Left cardiac atrium (tissue), 4 donors: ENCODE data around the gene CHKA. TPM values are rescaled to one million over a fixed set of nuclear protein-coding genes. Genes with fewer than 3 reads are reported as not detected.
A peak's percentile ranks its signal among the peaks of the same experiment; 100 is the strongest.

Source experiments
- ATAC-seq, 2 donors: fragments of 200-7000 bp; cut with Tn5 transposase; one replicate each; pipeline ENCODE4 v1.9.1; 2020; ENCODE audit warnings: mild to moderate bottlenecking in 2 of 2, moderate library complexity in 2 of 2
- DNase-seq: peaks from one replicate; pipeline ENCODE4 v3.0.0-alpha.2; 2020
- intact Hi-C, 2 donors: fragments of 100-400 bp; cut with DNase I; formaldehyde crosslinking; loops; one replicate each; pipeline versions ENCODE4 v1.14.1 to v1.15.1; 2022 to 2023
- microRNA-seq, 2 donors: library from miRNA; unstranded; fragments of <30 nt; microRNA quantifications; one replicate each; pipeline ENCODE4 v1.2.0, GENCODE V29; 2020
- total RNA-seq, 2 donors: library from RNA; stranded (reverse); fragmentation: NEBNext Ultra II Directional; extraction: Animal tissue kit (Norgen Biotek cat#: 25700); gene quantifications; one replicate each; pipeline ENCODE4 v1.2.1, GENCODE V29; 2021
- donor health status: DM: no; HTN: yes; CAD: no.
- donor health status: DM: no; HTN: yes; CAD: no; lungs with severe emphysema.
- donor health status: DM: yes; HTN: yes; CAD: no.
- donor health status: Dilated cardiomyopathy.

Gene CHKA
- total RNA-seq, 2 donors from 2014 or later, result 7.8 to 11.8 TPM

DNA sequence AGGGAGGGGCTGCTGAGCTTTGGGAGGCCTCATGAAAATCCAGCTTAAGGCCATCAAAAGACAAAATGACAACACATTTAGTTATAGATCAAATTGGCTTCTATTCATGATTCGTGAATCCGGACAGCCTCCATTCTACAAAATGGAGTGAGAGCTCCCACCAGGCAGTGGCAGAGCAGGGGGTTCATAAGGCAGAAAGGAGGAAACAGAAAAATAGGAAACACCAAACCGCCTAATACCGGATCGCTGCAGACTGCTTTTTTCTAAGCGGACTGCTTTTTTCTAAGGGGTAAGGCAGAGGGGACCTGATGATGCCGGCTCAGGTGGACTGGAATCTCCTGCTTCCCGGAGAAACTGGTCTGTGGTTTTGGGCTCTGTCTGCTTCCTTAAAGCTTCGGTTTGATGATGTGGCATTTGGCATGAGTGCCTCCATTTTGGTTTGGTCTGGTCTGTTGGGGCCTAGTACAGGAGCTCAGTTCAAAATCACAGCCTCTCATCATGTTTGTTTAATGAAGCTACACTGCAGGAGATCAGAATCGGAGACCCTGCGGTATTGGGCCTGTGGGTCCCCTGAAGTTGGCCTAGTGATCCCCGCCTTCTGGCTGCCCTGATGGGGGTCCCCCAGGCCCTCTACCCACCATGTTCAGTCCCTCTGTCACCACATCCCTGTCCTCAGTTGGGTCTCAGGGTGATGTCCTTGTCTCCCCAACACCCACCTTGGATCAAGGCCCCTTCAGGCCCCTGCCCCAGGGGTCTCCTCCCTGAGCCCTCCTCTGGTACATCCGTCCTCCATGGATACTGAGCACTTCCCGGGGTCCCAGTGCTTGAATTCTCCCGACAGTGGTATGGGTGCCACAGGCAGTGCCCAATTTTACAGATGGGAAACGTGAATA, 109.9 kb downstream of the CHKA start:
- intact Hi-C loops, result no loop called here
- DNase-seq, result no peak
- no peak for ATAC-seq

GRCh38 chr11:68010090-68011041, 110.8 kb downstream of the CHKA start, which contains the start of gene ALDH3B1:
Gene ALDH3B1 (plus strand): TSS chr11:68010327. CDS start chr11:68015298, 4,971 bp downstream.
- intact Hi-C loops, result no loop called here
- ATAC-seq (peak; percentile 81 to 86), DNase-seq (peak; percentile 93)

DNA sequence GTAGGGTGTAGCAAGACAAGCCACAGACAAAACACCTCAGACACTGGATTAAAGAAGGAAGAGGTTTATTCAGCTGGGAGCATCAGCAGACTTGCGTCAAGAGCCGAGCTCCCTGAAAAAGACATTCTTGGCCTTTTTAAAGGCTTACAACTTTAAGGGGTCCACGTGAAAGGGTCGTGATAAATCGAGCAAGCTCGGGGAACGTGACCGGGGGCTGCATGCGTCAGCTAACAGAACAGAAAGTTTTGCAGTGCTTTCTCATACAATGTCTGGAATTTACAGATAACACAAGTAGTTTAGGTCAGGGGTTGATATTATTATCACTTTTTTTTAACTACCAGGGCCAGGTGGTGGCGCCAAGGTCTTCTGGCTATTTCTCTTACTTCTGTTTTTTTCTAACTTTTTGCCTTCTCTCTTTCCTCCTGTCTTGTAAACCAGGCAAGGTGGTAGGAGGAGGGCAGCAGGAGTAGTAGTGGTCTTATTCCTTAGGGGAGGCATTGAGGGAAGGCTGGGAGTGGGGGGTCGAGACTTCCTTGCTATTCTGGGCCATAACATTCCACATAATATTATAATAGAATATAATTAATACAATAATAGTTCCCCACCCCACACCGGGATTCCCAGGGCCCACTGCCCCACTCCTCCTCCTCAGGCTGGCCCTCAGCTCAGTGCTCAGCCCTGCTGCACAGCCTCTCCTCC, 111.6 kb downstream of the CHKA start:
- ATAC-seq, result no peak
- intact Hi-C loops, result no loop called here
- DNase-seq, result no peak

DNA sequence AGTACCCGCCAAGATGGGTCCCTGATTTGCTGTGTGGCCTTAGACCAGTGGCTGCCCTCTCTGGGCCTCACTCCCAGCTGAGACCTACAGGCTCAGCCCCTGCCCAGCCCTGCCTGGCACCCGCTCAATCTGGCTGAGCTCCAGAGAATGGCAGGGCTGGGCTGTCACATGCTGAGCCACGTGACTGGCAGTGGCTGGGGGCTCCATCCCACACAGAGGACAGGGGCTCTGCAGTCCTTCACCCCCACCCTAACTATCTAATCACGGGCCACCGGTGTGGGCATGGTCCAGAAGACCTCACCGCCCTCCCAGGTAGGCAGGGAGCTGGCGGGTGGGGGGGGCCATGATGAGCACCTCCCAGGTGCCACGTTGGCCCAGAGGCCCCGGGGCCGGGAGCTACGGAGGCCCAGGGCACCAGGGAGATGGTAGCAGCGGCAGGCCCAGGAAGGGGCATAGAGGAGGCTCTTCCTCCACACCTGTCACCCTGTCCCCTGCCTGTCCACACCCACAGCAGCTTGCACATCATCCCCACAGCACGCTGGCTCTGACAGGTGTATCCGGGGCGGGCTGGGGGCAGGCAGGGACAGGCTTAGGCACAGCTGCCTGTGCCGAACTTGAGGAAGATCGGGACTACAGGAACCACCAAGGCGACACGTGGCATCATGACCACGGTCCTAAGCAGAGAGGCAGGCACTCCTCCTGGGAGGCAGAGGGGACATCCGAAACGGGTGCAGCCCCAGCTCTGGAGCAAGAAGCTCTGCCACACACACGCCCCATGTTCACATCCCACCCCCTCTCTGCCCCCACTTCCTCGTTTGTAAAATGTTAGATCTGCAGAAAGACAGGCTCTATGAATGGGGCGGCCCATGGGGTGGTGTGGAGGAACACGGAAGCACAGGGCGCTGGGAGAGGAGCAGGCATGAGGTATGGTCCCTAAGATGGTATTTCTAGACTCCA, 112.5 kb downstream of the CHKA start:
- intact Hi-C loops, result no loop called here
- ATAC-seq (no peak), DNase-seq (no peak)

DNA sequence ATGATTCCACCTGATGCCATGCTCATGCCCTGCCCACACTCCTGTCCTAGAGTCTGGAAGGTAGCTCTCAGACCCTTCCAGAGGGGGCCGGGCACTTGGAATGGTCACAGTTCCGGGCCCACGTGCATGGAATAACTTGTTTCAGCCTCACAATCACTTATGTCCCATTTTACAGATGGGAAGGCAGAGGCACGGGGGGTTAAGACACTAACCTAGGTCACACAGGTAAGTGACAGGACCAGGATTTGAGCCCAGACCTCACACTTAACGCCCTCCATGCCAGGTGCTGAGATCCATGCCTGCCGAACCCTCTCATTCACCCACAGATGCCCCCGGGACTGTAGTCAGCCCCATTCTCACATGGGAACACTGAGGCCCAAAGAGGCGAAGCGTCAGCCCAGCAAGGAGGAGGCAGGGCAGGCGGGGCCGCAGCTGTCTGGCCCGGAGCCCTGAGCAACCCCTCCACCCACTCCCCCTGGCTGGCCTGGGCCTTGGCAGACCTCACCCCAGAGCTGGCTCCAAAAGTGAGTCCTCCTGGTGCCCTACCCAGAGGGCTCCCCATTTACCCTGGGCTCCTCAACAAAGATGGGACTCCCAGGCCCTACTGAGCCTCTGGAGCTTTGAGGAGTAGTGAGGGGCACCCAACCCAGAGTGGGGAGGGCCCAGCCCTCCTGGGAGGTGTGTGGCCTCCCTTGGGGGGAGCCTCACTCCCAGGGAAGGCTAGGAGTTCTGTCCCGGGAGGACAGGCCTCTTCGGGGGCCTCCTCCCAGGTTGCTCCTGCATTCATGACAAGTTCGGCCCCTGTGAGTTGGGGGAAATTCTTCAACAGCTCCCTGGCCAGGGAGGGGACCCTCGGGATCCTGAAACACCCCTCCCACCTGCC, 113.4 kb downstream of the CHKA start:
- DNase-seq, result no peak
- ATAC-seq, result no peak
- intact Hi-C loops, result no loop called here

DNA sequence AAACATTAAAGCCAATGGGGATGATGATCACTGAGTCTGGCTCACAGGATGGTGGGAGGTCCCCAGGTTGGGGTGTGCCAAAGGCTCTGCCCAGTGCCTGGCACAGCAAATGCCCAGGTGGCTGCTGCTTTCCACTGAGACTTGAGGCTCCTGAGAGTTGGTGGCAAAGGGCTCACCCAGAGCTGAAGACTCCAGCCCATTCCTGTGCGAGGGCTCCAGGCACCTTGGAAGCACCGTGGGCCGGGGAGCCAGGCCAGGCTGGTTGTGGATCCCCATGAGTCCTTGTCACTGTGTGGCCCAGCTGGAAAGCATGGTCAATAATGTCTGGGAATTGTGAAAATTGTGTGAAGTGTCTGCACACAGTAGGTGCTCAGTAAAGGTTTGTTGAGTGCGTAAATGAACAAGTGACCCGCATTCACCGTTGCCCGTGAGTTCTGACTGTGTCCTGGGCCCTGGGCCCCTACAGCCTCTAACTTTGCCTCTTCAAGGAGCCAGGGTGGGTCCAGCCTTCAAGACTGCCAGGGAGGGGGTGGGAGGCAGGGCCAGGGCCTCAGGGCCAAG, 114.5 kb downstream of the CHKA start:
- intact Hi-C loops, result no loop called here
- no peak for DNase-seq

GRCh38 chr11:68004551-68005335, 116.4 kb downstream of the CHKA start:
- no peak for DNase-seq
- intact Hi-C loops, result no loop called here
- no peak for ATAC-seq

More for the DNA sequence above, 114.5 kb downstream of the CHKA start:
- no peak for ATAC-seq

DNA sequence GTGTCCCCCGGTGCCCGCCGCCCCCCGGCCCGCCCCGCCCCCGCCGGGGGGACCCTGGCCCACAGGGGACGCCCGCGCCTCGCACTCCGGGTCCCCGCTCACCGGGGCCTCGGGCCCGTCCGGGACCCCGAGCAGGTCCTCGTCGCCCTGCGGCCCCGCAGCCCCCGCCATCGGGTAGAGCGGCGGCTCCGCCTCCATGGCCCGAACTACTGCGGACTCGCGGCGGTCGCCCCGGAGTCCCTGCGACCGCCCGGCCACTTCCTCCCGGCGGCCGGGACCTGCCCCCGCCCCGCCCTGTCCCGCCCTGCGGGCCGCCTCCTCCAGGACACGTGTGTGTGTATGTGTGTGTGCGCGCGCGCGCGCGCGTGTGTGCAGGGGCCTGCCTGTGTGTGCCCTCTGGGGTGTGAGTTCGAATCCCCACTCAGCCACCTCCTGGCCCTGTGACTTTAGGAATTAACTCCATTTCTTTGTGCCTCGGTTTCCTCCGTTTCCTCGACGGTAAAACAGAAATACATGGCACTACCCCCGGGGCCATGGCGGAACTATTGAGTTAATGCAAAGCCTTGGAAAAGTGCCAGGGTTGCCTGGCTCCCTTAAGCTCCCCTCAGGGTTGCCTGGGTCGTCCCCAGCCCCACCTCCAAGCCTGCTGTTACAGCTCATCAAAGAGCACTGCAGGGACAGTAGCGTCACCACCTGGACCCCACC, 117.2 kb downstream of the CHKA start, which contains the start of gene UNC93B1:
UNC93B1 (minus strand) TSS at position 252 of the 705 bp plus-strand sequence; CDS start at position 198, 54 bp downstream.
- intact Hi-C loops, result no loop called here
- DNase-seq, result peak; percentile 93
- ATAC-seq, result peak; percentile 90 to 96

GRCh38 chr11:68002938-68003845, 118.0 kb downstream of the CHKA start:
- no peak for DNase-seq
- ATAC-seq, result peak; percentile 24 to 45
- intact Hi-C loops, result no loop called here

Small RNAs within 50 kb of the gene (microRNA-seq; reads per million reads assigned to microRNA genes)
- gene MIR4691 (0 reads per million in 2 donors), gene MIR6753 (0 reads per million in 2 donors), gene MIR7113 (1.2 to 1.9 reads per million in 2 donors)

Other genes with a start within 250 kb of the CHKA start
- gene UNC93B1, start 117.3 kb downstream of the CHKA start, total RNA-seq, result 10 to 100 TPM; 12.5 to 15.1 TPM
- gene ALDH3B1, start 111.1 kb downstream of the CHKA start, total RNA-seq, result 1 to 10 TPM; 6.2 to 8.9 TPM
- 100 to 1,000 TPM; 304 to 342 TPM for gene NDUFS8, start 90.7 kb downstream of the CHKA start, total RNA-seq
- 10 to 100 TPM; 39.5 to 51.7 TPM for gene TCIRG1, start 82.4 kb downstream of the CHKA start, total RNA-seq
- 10 to 100 TPM; 28.8 to 29.8 TPM for gene KMT5B, start 91.9 kb upstream of the CHKA start, total RNA-seq
- gene C11orf24, start 150.6 kb upstream of the CHKA start, total RNA-seq, result 10 to 100 TPM; 28.7 to 42.0 TPM
- gene LRP5, start 191.2 kb upstream of the CHKA start, total RNA-seq, result 10 to 100 TPM; 53.4 to 60.3 TPM